ENCODE data around the gene RPL37A.

Gene RPL37A

GRCh38 chr2:216492597-216493333 lies 5.9 kb upstream of the RPL37A start:
- no peak overlapping the region for H3K4me3 ChIP-seq (replicated peaks; ENCODE audit: insufficient read depth, low read length)
- TF ChIP-seq CTCF (IDR thresholded peaks at IDR 0.05; ENCODE audit: insufficient read depth, low read length) (no peak), SPI1 (IDR thresholded peaks at IDR 0.05; ENCODE audit: borderline replicate concordance, low read depth) (no peak), REST (IDR thresholded peaks at IDR 0.05; ENCODE audit: insufficient replicate concordance, low read depth) (no peak), POLR2AphosphoS5 (IDR thresholded peaks at IDR 0.05; ENCODE audit: low read depth) (no peak), GABPA (IDR thresholded peaks at IDR 0.05; ENCODE audit: low read depth) (no peak)
- H3K27ac ChIP-seq (replicated peaks), result no peak overlapping the region; the same call in 1 of the 2 replicates
- no peaks in the 10 kb centered on the region for H3K27me3 ChIP-seq (ENCODE audit: insufficient read depth, poor library complexity, severe bottlenecking)
- DNase-seq (ENCODE audit: low read depth in 1 of 2, low spot score in 1 of 2), result no peak

GRCh38 chr2:216493334-216493685 lies 5.3 kb upstream of the RPL37A start:
- H3K27ac ChIP-seq (replicated peaks), result no peak overlapping the region

More at GRCh38 chr2:216493334-216493685, 5.3 kb upstream of the RPL37A start:
- H3K27me3 ChIP-seq (ENCODE audit: insufficient read depth, poor library complexity, severe bottlenecking), result no peaks in the 10 kb centered on the region
- no peak overlapping the region for H3K4me3 ChIP-seq (replicated peaks; ENCODE audit: insufficient read depth, low read length)
- DNase-seq (ENCODE audit: low read depth in 1 of 2, low spot score in 1 of 2), result no peak
- TF ChIP-seq REST (IDR thresholded peaks at IDR 0.05; ENCODE audit: insufficient replicate concordance, low read depth) (no peak), CTCF (IDR thresholded peaks at IDR 0.05; ENCODE audit: insufficient read depth, low read length) (no peak), SPI1 (IDR thresholded peaks at IDR 0.05; ENCODE audit: borderline replicate concordance, low read depth) (no peak), GABPA (IDR thresholded peaks at IDR 0.05; ENCODE audit: low read depth) (no peak), POLR2AphosphoS5 (IDR thresholded peaks at IDR 0.05; ENCODE audit: low read depth) (no peak)
